ENCODE results near the gene GPC6. TPM values are rescaled to one million over a fixed set of nuclear protein-coding genes. Genes with fewer than 3 reads are reported as not detected.
"Not testable (repeated sequence)": the region's sequence is repeated elsewhere in the genome, so short reads cannot be mapped to it uniquely, and the experiment has no call there.

Gene GPC6
- total RNA-seq, 1 experiment from 2014 or later: not detected

- Mint-ChIP-seq H3K4me3 (ENCODE audit: low read depth, unreplicated experiment) (no peak overlapping the region), H3K4me1 (ENCODE audit: low read depth, unreplicated experiment) (no peaks in the 10 kb centered on the region), H3K36me3 (ENCODE audit: insufficient read depth, unreplicated experiment) (no peaks in the 10 kb centered on the region), H3K27ac (ENCODE audit: unreplicated experiment) (no peak overlapping the region), H3K9me3 (ENCODE audit: low read depth, unreplicated experiment) (peaks cover 4% of the 10 kb centered on the region), H3K27me3 (ENCODE audit: unreplicated experiment) (no peaks in the 10 kb centered on the region)
- TF ChIP-seq, protein P1, sequence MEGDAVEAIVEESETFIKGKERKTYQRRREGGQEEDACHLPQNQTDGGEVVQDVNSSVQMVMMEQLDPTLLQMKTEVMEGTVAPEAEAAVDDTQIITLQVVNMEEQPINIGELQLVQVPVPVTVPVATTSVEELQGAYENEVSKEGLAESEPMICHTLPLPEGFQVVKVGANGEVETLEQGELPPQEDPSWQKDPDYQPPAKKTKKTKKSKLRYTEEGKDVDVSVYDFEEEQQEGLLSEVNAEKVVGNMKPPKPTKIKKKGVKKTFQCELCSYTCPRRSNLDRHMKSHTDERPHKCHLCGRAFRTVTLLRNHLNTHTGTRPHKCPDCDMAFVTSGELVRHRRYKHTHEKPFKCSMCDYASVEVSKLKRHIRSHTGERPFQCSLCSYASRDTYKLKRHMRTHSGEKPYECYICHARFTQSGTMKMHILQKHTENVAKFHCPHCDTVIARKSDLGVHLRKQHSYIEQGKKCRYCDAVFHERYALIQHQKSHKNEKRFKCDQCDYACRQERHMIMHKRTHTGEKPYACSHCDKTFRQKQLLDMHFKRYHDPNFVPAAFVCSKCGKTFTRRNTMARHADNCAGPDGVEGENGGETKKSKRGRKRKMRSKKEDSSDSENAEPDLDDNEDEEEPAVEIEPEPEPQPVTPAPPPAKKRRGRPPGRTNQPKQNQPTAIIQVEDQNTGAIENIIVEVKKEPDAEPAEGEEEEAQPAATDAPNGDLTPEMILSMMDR (IDR thresholded peaks at IDR 0.05; ENCODE audit: unreplicated experiment): no peak
- no peak for DNase-seq
- CTCF ChIA-PET: no interaction called here
- intact Hi-C loops (cut with micrococcal nuclease; ENCODE audit: unreplicated experiment): no loop called here
- BruUV-seq (replicated peaks): no TSS peak
Observed at GRCh38 chr13:93320942-93321341, 94.3 kb downstream of the GPC6 start.

DNA sequence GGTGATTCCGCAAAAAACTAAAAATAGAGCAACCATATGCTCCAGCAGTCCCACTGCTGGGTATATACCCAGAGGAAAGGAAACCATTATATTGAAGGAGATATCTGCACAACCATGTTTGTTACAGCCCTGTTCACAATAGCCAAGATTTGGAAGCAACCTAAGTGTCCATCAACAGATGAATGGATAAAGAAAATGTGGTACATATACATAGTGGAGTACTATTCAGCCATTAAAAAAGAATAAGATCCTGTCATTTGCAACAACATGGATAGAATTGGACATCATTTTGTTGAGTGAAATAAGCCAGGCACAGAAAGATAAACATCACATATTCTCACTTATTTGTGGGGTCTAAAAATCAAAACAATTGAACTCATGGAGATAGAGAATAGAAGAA is 97.3 kb downstream of the GPC6 start:
- H3K27ac Mint-ChIP-seq (ENCODE audit: unreplicated experiment); H3K4me1 Mint-ChIP-seq (ENCODE audit: low read depth, unreplicated experiment); CTCF ChIA-PET; intact Hi-C loops (cut with micrococcal nuclease; ENCODE audit: unreplicated experiment); H3K4me3 Mint-ChIP-seq (ENCODE audit: low read depth, unreplicated experiment); H3K27me3 Mint-ChIP-seq (ENCODE audit: unreplicated experiment); H3K9me3 Mint-ChIP-seq (ENCODE audit: low read depth, unreplicated experiment); DNase-seq; H3K36me3 Mint-ChIP-seq (ENCODE audit: insufficient read depth, unreplicated experiment); BruUV-seq (replicated peaks): not testable (repeated sequence)

- peaks cover 5% of the 10 kb centered on the region for H3K9me3 Mint-ChIP-seq (ENCODE audit: low read depth, unreplicated experiment)
- H3K4me3 Mint-ChIP-seq (ENCODE audit: low read depth, unreplicated experiment): no peak overlapping the region
- CTCF ChIA-PET: no interaction called here
- no peaks in the 10 kb centered on the region for H3K4me1 Mint-ChIP-seq (ENCODE audit: low read depth, unreplicated experiment)
- TF ChIP-seq, protein P1 (IDR thresholded peaks at IDR 0.05; ENCODE audit: unreplicated experiment): no peak
- H3K27me3 Mint-ChIP-seq (ENCODE audit: unreplicated experiment): no peaks in the 10 kb centered on the region
- no peak overlapping the region for H3K27ac Mint-ChIP-seq (ENCODE audit: unreplicated experiment)
- no TSS peak for BruUV-seq (replicated peaks)
- DNase-seq: no peak
- intact Hi-C loops (cut with micrococcal nuclease; ENCODE audit: unreplicated experiment): no loop called here
- no peaks in the 10 kb centered on the region for H3K36me3 Mint-ChIP-seq (ENCODE audit: insufficient read depth, unreplicated experiment)
Observed at GRCh38 chr13:93325303-93326233, 99.0 kb downstream of the GPC6 start.

DNA sequence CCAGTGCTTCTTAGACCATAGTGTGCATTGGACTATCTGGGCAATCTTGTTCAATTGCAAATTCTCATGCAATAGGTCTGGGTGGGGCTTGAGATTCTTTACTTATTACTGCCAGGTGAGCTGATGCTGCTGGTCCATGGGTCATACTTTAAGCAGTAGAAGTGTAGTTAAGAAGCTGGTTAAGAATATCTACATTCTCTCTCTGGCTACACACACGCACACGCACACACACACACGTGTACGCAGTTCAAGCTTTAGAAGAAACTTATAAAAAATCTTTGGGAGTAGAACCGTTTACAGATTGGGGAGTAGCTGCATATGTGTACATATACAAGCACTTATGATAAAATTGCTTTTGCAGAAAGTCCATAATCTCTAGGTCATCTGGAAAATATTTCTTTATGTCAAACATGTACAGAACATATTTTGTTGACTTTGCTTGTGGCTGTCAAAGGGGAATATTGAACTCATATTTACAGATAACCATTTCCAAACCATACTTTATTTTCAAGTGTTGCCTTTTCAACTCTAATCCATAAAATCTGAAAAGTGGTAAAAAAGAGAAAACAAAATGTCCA is 99.7 kb downstream of the GPC6 start:
- Mint-ChIP-seq H3K4me1 (ENCODE audit: low read depth, unreplicated experiment) (no peaks in the 10 kb centered on the region), H3K27ac (ENCODE audit: unreplicated experiment) (no peak overlapping the region), H3K4me3 (ENCODE audit: low read depth, unreplicated experiment) (no peak overlapping the region), H3K9me3 (ENCODE audit: low read depth, unreplicated experiment) (peaks cover 6% of the 10 kb centered on the region), H3K36me3 (ENCODE audit: insufficient read depth, unreplicated experiment) (no peaks in the 10 kb centered on the region), H3K27me3 (ENCODE audit: unreplicated experiment) (no peaks in the 10 kb centered on the region)
- no TSS peak for BruUV-seq (replicated peaks)
- CTCF ChIA-PET: no interaction called here
- intact Hi-C loops (cut with micrococcal nuclease; ENCODE audit: unreplicated experiment): no loop called here
- DNase-seq: no peak
- TF ChIP-seq, protein P1 (IDR thresholded peaks at IDR 0.05; ENCODE audit: unreplicated experiment): no peak

DNA sequence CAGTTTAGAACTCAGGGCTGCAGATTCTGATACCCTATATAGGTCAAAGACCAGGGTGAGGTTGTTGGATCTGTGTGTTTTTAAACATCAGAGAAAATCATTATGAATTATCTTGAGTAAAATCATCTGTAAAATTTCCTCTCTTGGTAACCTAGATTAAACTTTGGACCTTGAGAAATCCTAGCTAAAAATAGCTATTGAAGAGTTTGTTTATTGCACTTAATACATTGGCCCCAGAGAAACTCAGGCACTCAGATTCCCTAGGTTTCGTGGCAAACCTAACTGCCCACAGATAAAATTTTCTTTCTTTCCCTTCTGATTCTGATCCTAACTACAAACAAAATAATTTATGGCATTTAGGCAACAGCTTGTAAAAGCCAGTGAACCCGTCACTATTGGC is 102.3 kb downstream of the GPC6 start:
- no peaks in the 10 kb centered on the region for H3K27me3 Mint-ChIP-seq (ENCODE audit: unreplicated experiment)
- intact Hi-C loops (cut with micrococcal nuclease; ENCODE audit: unreplicated experiment): no loop called here

More for the DNA sequence above, 102.3 kb downstream of the GPC6 start:
- no TSS peak for BruUV-seq (replicated peaks)
- no peak for DNase-seq
- H3K36me3 Mint-ChIP-seq (ENCODE audit: insufficient read depth, unreplicated experiment): no peaks in the 10 kb centered on the region
- H3K27ac Mint-ChIP-seq (ENCODE audit: unreplicated experiment): no peak overlapping the region
- H3K9me3 Mint-ChIP-seq (ENCODE audit: low read depth, unreplicated experiment): peaks cover 6% of the 10 kb centered on the region
- H3K4me1 Mint-ChIP-seq (ENCODE audit: low read depth, unreplicated experiment): no peaks in the 10 kb centered on the region
- CTCF ChIA-PET: no interaction called here
- TF ChIP-seq, protein P1 (IDR thresholded peaks at IDR 0.05; ENCODE audit: unreplicated experiment): no peak
- H3K4me3 Mint-ChIP-seq (ENCODE audit: low read depth, unreplicated experiment): no peak overlapping the region

Measured in Calu3 (cell line).